ENCODE measurements around the gene TUBGCP3. TPM values are rescaled to one million over a fixed set of nuclear protein-coding genes. Genes with fewer than 3 reads are reported as not detected.
A peak's percentile ranks its signal among the peaks of the same experiment; 100 is the strongest.

Gene TUBGCP3
- total RNA-seq, 1 donor from 2014 or later, result 14.0 TPM

- no peaks in the 10 kb centered on the region for H3K27me3 ChIP-seq (ENCODE audit: insufficient read depth, low read length)
- no peak overlapping the region for H3K27ac ChIP-seq (ENCODE audit: low read depth, low read length)
- H4K20me1 ChIP-seq (ENCODE audit: insufficient read depth, low read length), result peaks cover 55% of the 10 kb centered on the region
- no peaks in the 10 kb centered on the region for H3K4me1 ChIP-seq (ENCODE audit: insufficient read depth, low read length)
- no peak overlapping the region for H3K9ac ChIP-seq (ENCODE audit: low read length)
- no peak overlapping the region for H3K4me2 ChIP-seq (ENCODE audit: low read length)
- Mint-ChIP-seq H3K27me3 (ENCODE audit: low read depth, unreplicated experiment) (no peaks in the 10 kb centered on the region), H3K27ac (ENCODE audit: unreplicated experiment) (no peak overlapping the region), H3K36me3 (ENCODE audit: low read depth, unreplicated experiment) (no peaks in the 10 kb centered on the region), H3K4me3 (ENCODE audit: unreplicated experiment) (no peak overlapping the region), H3K9me3 (ENCODE audit: unreplicated experiment) (no peaks in the 10 kb centered on the region), H3K4me1 (ENCODE audit: low read depth, unreplicated experiment) (peaks cover 15% of the 10 kb centered on the region)
- peaks cover 7% of the 10 kb centered on the region for H3K36me3 ChIP-seq (ENCODE audit: insufficient read depth, low read length)
- FAIRE-seq (no peak), DNase-seq (ENCODE audit: low read depth) (no peak)
- no peak overlapping the region for H3K4me3 ChIP-seq (ENCODE audit: insufficient read depth, low read depth, low read length)
- TF ChIP-seq EZH2 (IDR thresholded peaks at IDR 0.05; ENCODE audit: insufficient read depth, low read length) (no peak), CTCF (IDR thresholded peaks at IDR 0.05; ENCODE audit: insufficient read depth, low read depth, low read length) (no peak)
- peaks cover 71% of the 10 kb centered on the region for H3K79me2 ChIP-seq (ENCODE audit: insufficient read depth, low read length)
- no peak overlapping the region for H2AFZ ChIP-seq (ENCODE audit: low read depth, low read length)
- H3K9me3 ChIP-seq (ENCODE audit: insufficient read depth, low read depth, low read length), result no peaks in the 10 kb centered on the region
These were observed 18.1 kb downstream of the TUBGCP3 start for GRCh38 chr13:112569821-112570220.

GRCh38 chr13:112567161-112567862 is 20.6 kb downstream of the TUBGCP3 start:
- Mint-ChIP-seq H3K27me3 (ENCODE audit: low read depth, unreplicated experiment) (no peaks in the 10 kb centered on the region), H3K9me3 (ENCODE audit: unreplicated experiment) (no peaks in the 10 kb centered on the region), H3K4me3 (ENCODE audit: unreplicated experiment) (no peak overlapping the region), H3K4me1 (ENCODE audit: low read depth, unreplicated experiment) (peaks cover 9% of the 10 kb centered on the region), H3K27ac (ENCODE audit: unreplicated experiment) (peak overlapping the region; percentile 21), H3K36me3 (ENCODE audit: low read depth, unreplicated experiment) (peaks cover 5% of the 10 kb centered on the region)
- Histone ChIP-seq H3K4me1 (ENCODE audit: insufficient read depth, low read length) (no peaks in the 10 kb centered on the region), H2AFZ (ENCODE audit: low read depth, low read length) (no peak overlapping the region), H3K4me3 (ENCODE audit: insufficient read depth, low read depth, low read length) (no peak overlapping the region), H4K20me1 (ENCODE audit: insufficient read depth, low read length) (peaks cover 39% of the 10 kb centered on the region), H3K27me3 (ENCODE audit: insufficient read depth, low read length) (no peaks in the 10 kb centered on the region), H3K9ac (ENCODE audit: low read length) (no peak overlapping the region), H3K36me3 (ENCODE audit: insufficient read depth, low read length) (peaks cover 16% of the 10 kb centered on the region), H3K79me2 (ENCODE audit: insufficient read depth, low read length) (peaks cover 59% of the 10 kb centered on the region), H3K27ac (ENCODE audit: low read depth, low read length) (no peak overlapping the region), H3K4me2 (ENCODE audit: low read length) (no peak overlapping the region), H3K9me3 (ENCODE audit: insufficient read depth, low read depth, low read length) (no peaks in the 10 kb centered on the region)
- TF ChIP-seq CTCF (IDR thresholded peaks at IDR 0.05; ENCODE audit: insufficient read depth, low read depth, low read length) (no peak), EZH2 (IDR thresholded peaks at IDR 0.05; ENCODE audit: insufficient read depth, low read length) (no peak)
- DNase-seq (ENCODE audit: low read depth) (peak; percentile 6), FAIRE-seq (no peak)

- no peak for FAIRE-seq
These were observed 25.1 kb downstream of the TUBGCP3 start for GRCh38 chr13:112562786-112563383.

More at GRCh38 chr13:112562786-112563383, 25.1 kb downstream of the TUBGCP3 start:
- no peaks in the 10 kb centered on the region for H3K9me3 Mint-ChIP-seq (ENCODE audit: unreplicated experiment)
- Histone ChIP-seq H3K9ac (ENCODE audit: low read length) (no peak overlapping the region), H3K27me3 (ENCODE audit: insufficient read depth, low read length) (no peaks in the 10 kb centered on the region), H4K20me1 (ENCODE audit: insufficient read depth, low read length) (peaks cover 23% of the 10 kb centered on the region), H3K79me2 (ENCODE audit: insufficient read depth, low read length) (peaks cover 34% of the 10 kb centered on the region), H3K4me3 (ENCODE audit: insufficient read depth, low read depth, low read length) (no peak overlapping the region), H3K4me2 (ENCODE audit: low read length) (no peak overlapping the region), H2AFZ (ENCODE audit: low read depth, low read length) (no peak overlapping the region), H3K36me3 (ENCODE audit: insufficient read depth, low read length) (peaks cover 18% of the 10 kb centered on the region), H3K9me3 (ENCODE audit: insufficient read depth, low read depth, low read length) (no peaks in the 10 kb centered on the region), H3K27ac (ENCODE audit: low read depth, low read length) (no peak overlapping the region), H3K4me1 (ENCODE audit: insufficient read depth, low read length) (no peaks in the 10 kb centered on the region)
- no peak for DNase-seq (ENCODE audit: low read depth)
- no peak for TF ChIP-seq CTCF (IDR thresholded peaks at IDR 0.05; ENCODE audit: insufficient read depth, low read depth, low read length)
- H3K27ac Mint-ChIP-seq (ENCODE audit: unreplicated experiment), result no peak overlapping the region
- H3K36me3 Mint-ChIP-seq (ENCODE audit: low read depth, unreplicated experiment), result peaks cover 12% of the 10 kb centered on the region
- H3K27me3 Mint-ChIP-seq (ENCODE audit: low read depth, unreplicated experiment), result no peaks in the 10 kb centered on the region
- no peak overlapping the region for H3K4me3 Mint-ChIP-seq (ENCODE audit: unreplicated experiment)
- H3K4me1 Mint-ChIP-seq (ENCODE audit: low read depth, unreplicated experiment), result peaks cover 7% of the 10 kb centered on the region
